GM18507 (cell line): ENCODE data around the gene STX16.

ENCODE experiments used
- DNase-seq: peaks from one replicate; pipeline ENCODE4 v3.0.0; 2011; ENCODE audit warnings: low read depth; ENCODE audit not compliant: insufficient read length; ENCODE audit errors: extremely low spot score
- FAIRE-seq: peaks from 2 replicates; lab custom pipeline; 2011; peaks lifted over from hg19 to GRCh38; lab: Jason Lieb, UNC

Gene STX16, protein sequence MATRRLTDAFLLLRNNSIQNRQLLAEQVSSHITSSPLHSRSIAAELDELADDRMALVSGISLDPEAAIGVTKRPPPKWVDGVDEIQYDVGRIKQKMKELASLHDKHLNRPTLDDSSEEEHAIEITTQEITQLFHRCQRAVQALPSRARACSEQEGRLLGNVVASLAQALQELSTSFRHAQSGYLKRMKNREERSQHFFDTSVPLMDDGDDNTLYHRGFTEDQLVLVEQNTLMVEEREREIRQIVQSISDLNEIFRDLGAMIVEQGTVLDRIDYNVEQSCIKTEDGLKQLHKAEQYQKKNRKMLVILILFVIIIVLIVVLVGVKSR

DNA sequence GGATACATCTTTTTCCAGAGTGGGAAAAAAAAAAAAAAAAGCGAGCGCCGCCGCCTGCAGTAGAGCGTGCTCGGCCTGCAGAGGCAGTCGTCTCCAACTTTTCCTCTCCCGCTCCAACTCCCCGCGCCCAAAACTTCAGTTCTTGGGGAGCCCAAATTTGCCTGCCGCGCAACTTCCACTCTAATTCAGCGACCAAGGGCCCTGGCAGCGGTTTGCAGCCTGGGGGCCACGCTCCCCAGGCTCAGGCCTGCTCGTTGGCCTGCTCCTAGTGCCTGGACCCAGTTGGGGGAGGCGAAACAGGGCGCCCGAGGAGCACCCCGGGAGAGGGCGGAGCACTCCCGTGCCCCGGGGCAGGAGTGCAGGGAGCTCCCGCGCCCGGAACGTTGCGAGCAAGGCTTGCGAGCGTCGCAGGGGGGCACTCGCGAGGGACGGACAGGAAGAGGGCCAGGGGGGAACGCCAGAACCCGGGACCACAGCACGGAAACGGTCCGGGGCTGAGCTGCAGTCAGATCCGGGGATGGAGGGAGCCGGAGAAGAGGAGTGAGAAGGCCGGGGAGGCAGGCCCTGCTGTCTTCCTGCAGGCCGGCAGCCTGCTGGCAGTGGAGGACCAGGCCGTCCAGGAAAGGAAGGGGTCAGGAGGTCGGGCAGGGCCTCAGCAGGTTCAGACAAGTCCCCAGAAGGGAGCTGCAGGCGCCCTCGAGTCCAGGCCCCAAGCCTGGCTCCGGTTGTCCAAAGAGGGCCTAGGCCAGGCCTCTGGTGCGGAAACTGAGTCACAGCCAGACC is at the start of gene STX16:
TSS of gene STX16 (plus strand) at position 508 of the 783 bp plus-strand sequence. CDS start 724 bp downstream, outside the sequence.
- peak; percentile 79 for FAIRE-seq
- peak; percentile 90 for DNase-seq

DNA sequence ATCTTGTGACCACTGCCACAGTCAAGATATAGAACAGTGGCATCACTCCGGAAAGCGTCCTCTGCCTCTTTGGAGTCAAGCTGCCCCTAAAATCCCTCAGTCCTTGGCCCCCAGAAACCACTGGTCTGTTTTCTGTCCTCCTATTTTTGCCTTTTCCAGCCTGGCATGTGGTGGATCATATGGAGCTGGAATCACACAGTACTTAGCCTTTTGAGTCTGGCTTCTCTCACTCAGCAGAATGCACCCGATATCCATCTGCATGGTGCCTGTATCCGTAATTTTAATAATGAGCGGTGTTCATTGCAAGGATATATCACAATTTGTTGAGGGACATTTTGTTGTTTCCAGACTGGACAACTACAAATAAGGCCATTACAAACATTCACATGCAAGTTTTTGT is 49.0 kb upstream of the STX16 start:
- DNase-seq (no peak), FAIRE-seq (no peak)

- DNase-seq (no peak), FAIRE-seq (no peak)
Observed at GRCh38 chr20:58603721-58604120, 47.4 kb upstream of the STX16 start.

GRCh38 chr20:58604128-58604881 is 46.8 kb upstream of the STX16 start:
- FAIRE-seq, result no peak
- no peak for DNase-seq

GRCh38 chr20:58605292-58606065 is 45.6 kb upstream of the STX16 start:
- no peak for DNase-seq
- no peak for FAIRE-seq

DNA sequence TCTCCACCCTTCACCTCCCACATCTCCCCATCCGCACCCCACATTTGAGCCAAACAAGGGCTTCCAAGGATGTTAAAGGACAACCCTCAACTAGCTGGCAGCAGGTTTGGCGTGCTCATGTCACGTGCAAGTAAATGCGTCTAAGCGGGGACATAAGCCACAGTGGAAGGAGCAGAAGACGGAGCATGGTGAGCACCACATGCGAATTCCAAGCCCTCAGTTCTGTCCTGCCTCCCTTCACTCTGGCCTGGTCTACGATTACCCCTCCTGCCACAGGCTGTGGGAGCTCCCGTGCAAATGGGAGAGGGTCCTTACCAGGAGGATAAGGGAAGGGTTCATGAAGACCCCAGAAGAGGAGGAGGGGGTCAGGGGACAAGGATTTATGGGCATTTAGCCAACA is 44.9 kb upstream of the STX16 start:
- DNase-seq (no peak), FAIRE-seq (no peak)

DNA sequence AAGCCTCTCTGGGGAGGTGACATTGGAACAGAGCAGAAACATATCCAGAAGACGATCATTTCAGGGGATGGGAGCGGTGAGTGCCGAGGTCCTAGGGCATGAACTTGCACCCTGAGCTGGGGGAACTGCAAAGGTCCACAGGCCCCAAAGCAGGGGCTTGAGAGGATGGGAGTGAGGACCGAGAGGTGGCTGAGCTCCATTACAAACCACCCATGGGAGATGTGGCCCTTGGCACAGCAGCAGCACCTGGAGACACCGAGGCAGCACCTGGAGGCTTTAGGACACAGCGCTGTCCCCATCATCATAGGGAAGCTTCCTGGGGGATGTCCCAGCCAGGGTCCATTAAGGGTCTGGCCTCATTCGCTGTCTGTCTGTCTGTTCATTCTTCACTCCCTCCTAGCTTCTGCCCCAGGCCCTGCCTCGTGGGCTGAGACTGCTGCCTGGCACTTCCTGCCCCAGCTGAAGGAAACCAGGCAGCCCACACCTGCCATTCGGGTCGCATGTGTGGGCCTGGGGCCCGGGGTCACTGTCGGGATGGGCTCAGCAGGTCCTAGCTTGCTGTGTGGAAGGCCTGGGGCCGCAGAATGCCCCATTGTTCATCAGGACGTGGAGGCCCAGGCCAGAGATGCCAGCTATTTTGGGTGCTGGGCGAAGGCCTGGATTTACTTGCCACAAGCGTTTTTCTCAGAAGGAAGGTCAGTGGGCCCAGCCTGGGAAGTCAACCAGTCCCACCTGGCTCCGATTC is 42.8 kb upstream of the STX16 start:
- FAIRE-seq (no peak), DNase-seq (no peak)

GRCh38 chr20:58609026-58609425 is 42.1 kb upstream of the STX16 start:
- DNase-seq (no peak), FAIRE-seq (no peak)

DNA sequence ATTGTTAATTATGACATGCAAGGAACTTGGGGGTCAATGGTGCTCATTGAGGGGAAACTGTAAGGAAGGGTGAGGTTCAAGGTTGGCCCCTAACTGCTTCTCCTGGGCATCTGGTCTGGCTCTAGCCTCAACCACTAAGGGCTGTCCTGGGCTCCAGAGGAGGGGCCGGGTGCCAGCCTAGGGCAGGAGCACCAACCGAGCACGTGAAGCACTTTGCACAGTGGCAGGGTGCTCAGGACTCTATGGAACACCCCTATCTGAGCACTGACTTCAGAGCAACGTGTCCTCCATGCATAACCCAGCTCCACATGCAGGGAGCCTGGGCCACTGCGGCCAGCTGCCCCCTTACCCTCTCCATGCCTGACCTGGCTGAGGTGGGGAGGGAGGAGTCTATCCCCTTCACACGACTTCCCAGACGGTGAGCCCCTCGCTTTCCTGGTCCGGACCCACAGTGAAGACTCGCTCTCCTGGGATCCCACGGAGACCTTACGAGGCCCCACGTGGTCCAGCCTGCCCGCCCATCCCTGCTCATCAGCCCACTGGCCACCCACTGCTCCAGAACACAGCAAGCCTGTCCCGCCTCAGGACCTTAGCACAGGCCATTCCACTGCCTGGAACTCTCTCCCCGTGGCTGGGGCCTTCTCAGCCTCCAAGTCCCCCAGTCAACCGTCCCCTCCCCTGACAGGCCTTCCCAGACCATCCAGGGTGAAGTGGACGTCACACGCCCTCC is 40.8 kb upstream of the STX16 start:
- FAIRE-seq, result no peak
- DNase-seq, result no peak

- DNase-seq (no peak), FAIRE-seq (no peak)
Observed at GRCh38 chr20:58610811-58611210, 40.3 kb upstream of the STX16 start.

DNA sequence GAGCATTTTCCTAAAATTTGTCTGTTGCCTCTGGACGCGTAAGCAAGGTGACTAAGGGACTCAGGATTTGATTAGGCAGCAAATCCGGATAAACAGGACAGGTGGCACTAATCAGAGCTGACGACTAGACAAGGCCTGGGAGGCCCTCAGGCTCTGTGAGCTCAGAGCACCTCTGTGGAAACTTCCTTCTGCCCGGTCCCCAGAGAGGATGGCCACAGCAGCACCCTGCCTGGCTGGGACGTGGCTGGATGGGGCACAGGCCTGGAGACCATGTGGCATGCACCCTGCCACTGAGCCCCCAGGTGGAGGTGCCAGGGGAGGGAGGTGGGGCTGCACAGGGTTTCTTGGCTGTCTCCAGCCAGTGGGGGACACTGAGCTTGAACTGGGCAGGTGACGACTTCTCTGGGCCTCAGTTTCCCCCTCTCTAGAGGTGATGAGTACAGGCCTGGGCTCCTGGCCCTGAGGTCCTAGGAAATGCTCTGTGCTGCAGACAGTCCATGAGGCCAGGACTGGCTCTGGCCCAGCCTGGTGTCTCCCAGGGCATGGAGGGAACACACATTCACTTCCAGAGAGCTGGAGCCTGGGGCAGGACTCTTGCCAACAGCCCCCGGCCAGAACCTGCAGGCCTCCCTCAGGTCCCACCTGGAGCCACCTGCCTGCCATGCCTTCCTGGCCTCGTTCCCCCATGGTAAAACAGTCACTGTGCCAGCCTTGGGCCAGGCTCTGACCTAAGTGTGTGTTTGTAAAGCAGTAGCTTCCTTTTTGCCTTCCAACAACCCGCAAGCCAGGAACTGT is 39.6 kb upstream of the STX16 start:
- DNase-seq (no peak), FAIRE-seq (no peak)

GRCh38 chr20:58612121-58612691 is 38.9 kb upstream of the STX16 start:
- DNase-seq (no peak), FAIRE-seq (no peak)

- no peak for DNase-seq
- no peak for FAIRE-seq
Observed at GRCh38 chr20:58613061-58613854, 37.8 kb upstream of the STX16 start.

GRCh38 chr20:58614366-58614765 is 36.7 kb upstream of the STX16 start:
- no peak for FAIRE-seq

GRCh38 chr20:58614984-58615760 is 35.9 kb upstream of the STX16 start:
- FAIRE-seq (no peak), DNase-seq (no peak)

More at GRCh38 chr20:58614366-58614765, 36.7 kb upstream of the STX16 start:
- no peak for DNase-seq

GRCh38 chr20:58616411-58616810 is 34.7 kb upstream of the STX16 start:
- DNase-seq (no peak), FAIRE-seq (no peak)
